Epithelial cell of proximal tubule (primary cell): Measurements from ENCODE around the gene UHRF2. TPM values are rescaled to one million over a fixed set of nuclear protein-coding genes. Genes with fewer than 3 reads are reported as not detected.
"Not testable (repeated sequence)": the region's sequence is repeated elsewhere in the genome, so short reads cannot be mapped to it uniquely, and the experiment has no call there.

ENCODE experiments used
- DNase-seq: peaks from one replicate; pipeline ENCODE4 v3.0.0-alpha.2; 2011; ENCODE audit warnings: low read depth
- H3K4me3 ChIP-seq: 2 replicates; pipeline ENCODE4 v1.5.1; 2011; ENCODE audit warnings: low read depth, mild to moderate bottlenecking, low read length
- CTCF ChIP-seq: conservative IDR thresholded peaks from 2 replicates; pipeline ENCODE4 v1.5.1; 2012; ENCODE audit warnings: low read depth, mild to moderate bottlenecking, low read length
- total RNA-seq: library from RNA; depleted of rRNA; stranded (reverse); fragments of >200 nt; gene quantifications from 2 replicates; pipeline ENCODE4 v1.2.3, GENCODE V29; 2015

Gene UHRF2
- total RNA-seq, 1 donor from 2014 or later = 36.9 TPM

GRCh38 chr9:6535594-6535993 is 122.6 kb downstream of the UHRF2 start:
- H3K4me3 ChIP-seq = no peak overlapping the region
- DNase-seq = no peak
- TF ChIP-seq CTCF = no peak

GRCh38 chr9:6538666-6539071 is 125.7 kb downstream of the UHRF2 start:
- H3K4me3 ChIP-seq = no peak overlapping the region
- TF ChIP-seq CTCF = no peak
- no peak for DNase-seq

GRCh38 chr9:6542617-6543016 is 129.6 kb downstream of the UHRF2 start:
- DNase-seq, H3K4me3 ChIP-seq: not testable (repeated sequence)

GRCh38 chr9:6543204-6543603 is 130.2 kb downstream of the UHRF2 start:
- TF ChIP-seq CTCF = no peak
- no peak for DNase-seq
- H3K4me3 ChIP-seq = no peak overlapping the region

GRCh38 chr9:6545017-6545691 is 132.2 kb downstream of the UHRF2 start:
- no peak overlapping the region for H3K4me3 ChIP-seq
- DNase-seq = no peak
- no peak for TF ChIP-seq CTCF

GRCh38 chr9:6549106-6549800 is 136.3 kb downstream of the UHRF2 start:
- no peak for DNase-seq
- H3K4me3 ChIP-seq = no peak overlapping the region
- TF ChIP-seq CTCF = no peak

- H3K4me3 ChIP-seq = no peak overlapping the region
- no peak for DNase-seq
- no peak for TF ChIP-seq CTCF
Observed at GRCh38 chr9:6551136-6551535, 138.1 kb downstream of the UHRF2 start.
